ENCODE measurements around the gene EHF.
A peak's percentile ranks its signal among the peaks of the same experiment; 100 is the strongest.

Gene EHF

GRCh38 chr11:34650528-34650927 is 29.6 kb downstream of the EHF start:
- no peak overlapping the region for H3K4me3 ChIP-seq (ENCODE audit: low read length)
- no peak for DNase-seq (ENCODE audit: low read depth)
- no peak for TF ChIP-seq CTCF (IDR thresholded peaks at IDR 0.05; ENCODE audit: insufficient read depth, low read depth, low read length, missing control alignments)

GRCh38 chr11:34651551-34651950 is 30.7 kb downstream of the EHF start:
- no peak for DNase-seq (ENCODE audit: low read depth)
- TF ChIP-seq CTCF (IDR thresholded peaks at IDR 0.05; ENCODE audit: insufficient read depth, low read depth, low read length, missing control alignments) = no peak
- no peak overlapping the region for H3K4me3 ChIP-seq (ENCODE audit: low read length)

GRCh38 chr11:34652191-34652973 is 31.5 kb downstream of the EHF start:
- no peak for TF ChIP-seq CTCF (IDR thresholded peaks at IDR 0.05; ENCODE audit: insufficient read depth, low read depth, low read length, missing control alignments)

GRCh38 chr11:34653031-34653430 is 32.1 kb downstream of the EHF start:
- DNase-seq (ENCODE audit: low read depth) = no peak
- no peak for TF ChIP-seq CTCF (IDR thresholded peaks at IDR 0.05; ENCODE audit: insufficient read depth, low read depth, low read length, missing control alignments)
- H3K4me3 ChIP-seq (ENCODE audit: low read length) = no peak overlapping the region

More at GRCh38 chr11:34652191-34652973, 31.5 kb downstream of the EHF start:
- DNase-seq (ENCODE audit: low read depth) = no peak
- no peak overlapping the region for H3K4me3 ChIP-seq (ENCODE audit: low read length)

GRCh38 chr11:34653851-34654482 is 33.1 kb downstream of the EHF start:
- DNase-seq (ENCODE audit: low read depth) = peak; percentile 98
- TF ChIP-seq CTCF (IDR thresholded peaks at IDR 0.05; ENCODE audit: insufficient read depth, low read depth, low read length, missing control alignments) = peak; percentile 22
- H3K4me3 ChIP-seq (ENCODE audit: low read length) = no peak overlapping the region

GRCh38 chr11:34654483-34655334 is 33.8 kb downstream of the EHF start:
- TF ChIP-seq CTCF (IDR thresholded peaks at IDR 0.05; ENCODE audit: insufficient read depth, low read depth, low read length, missing control alignments) = no peak
- DNase-seq (ENCODE audit: low read depth) = peak; percentile 80
- H3K4me3 ChIP-seq (ENCODE audit: low read length) = no peak overlapping the region
